GM19452 (cell line): ENCODE data around the gene SLC35F3.
A peak's percentile ranks its signal among the peaks of the same experiment; 100 is the strongest.
"Not testable (repeated sequence)": the region's sequence is repeated elsewhere in the genome, so short reads cannot be mapped to it uniquely, and the experiment has no call there.

Experiments used
- ATAC-seq: cut with Tn5 transposase; IDR thresholded peaks from one replicate; pipeline ENCODE4 v1.9.1; 2021; ENCODE audit not compliant: unreplicated experiment

SLC35F3 gene

DNA sequence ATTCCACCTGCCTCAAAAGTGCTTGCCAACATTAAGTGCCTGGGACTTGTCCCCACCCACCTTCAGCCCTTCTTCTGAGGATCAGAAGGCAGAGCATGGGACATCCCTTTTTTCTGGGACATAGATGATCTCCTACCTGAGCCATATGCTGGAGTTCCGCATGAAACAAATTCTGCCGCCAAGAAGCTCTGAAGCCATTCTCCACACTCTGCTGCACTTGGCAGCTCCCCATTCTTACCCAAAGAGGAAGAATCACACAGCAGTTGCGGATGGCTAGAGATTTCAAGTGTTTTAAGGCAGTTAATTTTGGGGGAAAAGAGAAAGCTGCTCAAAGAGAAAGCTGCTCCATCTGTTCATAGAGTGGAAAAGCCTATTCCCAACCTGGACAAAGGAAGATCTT, 271.5 kb downstream of the SLC35F3 start:
- ATAC-seq: no peak

GRCh38 chr1:234176847-234177246, 272.4 kb downstream of the SLC35F3 start:
- not testable (repeated sequence) for ATAC-seq

DNA sequence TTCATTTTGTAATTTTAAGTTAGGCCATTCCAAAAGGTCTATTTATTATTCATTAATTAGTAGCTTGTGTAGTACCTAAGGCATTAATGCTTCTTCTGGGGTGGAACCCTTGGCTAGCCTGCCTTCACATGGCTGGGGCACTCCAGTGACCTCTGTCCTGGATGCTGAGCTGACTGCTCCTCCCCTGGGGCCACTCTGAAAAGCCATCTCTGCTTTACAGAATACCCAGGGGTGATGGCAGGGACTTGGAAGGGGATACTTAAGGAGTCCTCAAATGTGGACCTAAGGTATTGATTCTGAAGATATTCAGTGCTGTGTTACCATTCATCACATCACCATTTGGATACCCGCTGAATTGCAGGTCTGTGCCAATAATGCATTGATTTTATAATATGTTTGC, 281.0 kb downstream of the SLC35F3 start:
- ATAC-seq: no peak

DNA sequence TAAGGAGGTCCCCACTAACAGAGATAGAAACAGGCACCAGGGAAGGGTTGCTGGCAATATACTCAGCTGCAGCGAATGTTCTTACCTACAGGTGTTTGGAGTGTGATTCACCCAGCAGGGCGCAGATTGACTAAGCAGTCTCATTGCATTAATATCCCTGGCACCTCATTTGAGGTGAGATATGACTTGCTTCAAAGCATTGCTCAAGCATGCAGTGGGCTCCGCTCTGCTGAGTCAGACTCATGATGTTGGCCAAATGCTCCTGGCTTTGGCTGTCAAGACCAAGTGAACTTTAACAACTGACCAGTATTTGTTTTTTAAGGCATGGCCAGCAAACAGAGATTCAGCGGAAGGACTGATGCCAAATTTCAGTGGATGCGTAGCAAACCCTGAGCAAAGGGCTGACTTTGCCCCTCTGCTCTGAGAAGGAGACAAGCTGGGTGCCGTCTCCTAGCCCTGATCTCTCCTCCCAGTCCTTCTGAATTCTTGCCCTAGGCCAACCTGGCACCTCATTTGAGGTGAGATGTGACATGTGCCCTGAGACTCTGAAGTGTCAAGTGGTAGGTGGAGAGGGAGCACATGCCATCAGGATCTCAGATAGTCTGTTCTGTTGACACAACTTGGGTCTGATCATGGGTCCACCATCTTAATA, 281.7 kb downstream of the SLC35F3 start:
- no peak for ATAC-seq

GRCh38 chr1:234188454-234188792, 283.9 kb downstream of the SLC35F3 start:
- ATAC-seq: no peak

GRCh38 chr1:234197839-234198238, 293.4 kb downstream of the SLC35F3 start:
- no peak for ATAC-seq

DNA sequence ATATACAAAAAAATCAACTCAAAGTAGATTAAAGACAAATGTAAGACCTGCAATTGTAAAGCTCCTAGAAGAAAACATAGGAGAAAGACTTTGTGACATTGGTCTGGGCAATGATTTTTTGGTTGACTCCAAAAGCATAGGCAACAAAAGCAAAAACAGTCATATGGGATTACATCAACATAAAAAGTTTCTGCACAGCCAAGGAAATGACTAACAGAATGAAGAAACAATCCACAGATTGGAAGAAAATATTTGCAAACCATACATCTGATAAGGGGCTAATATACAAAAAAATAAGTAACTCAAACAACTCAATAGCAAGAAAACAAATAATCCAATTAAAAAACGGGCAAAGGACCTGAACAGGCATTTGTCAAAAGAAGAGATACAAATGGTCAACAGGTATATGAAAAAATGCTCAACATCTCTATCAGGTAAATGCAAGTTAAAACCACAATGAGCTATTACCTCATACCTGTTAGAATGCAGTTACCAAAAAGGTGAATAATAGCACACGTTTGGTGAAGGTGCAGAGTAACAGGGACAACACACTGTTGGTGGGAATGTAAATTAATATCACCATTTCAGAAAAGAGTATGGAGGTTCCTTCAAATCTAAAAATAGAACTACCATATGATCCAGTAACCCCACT, 295.1 kb downstream of the SLC35F3 start:
- ATAC-seq: no peak

- no peak for ATAC-seq
Observed at GRCh38 chr1:234200566-234200965, 296.1 kb downstream of the SLC35F3 start.

DNA sequence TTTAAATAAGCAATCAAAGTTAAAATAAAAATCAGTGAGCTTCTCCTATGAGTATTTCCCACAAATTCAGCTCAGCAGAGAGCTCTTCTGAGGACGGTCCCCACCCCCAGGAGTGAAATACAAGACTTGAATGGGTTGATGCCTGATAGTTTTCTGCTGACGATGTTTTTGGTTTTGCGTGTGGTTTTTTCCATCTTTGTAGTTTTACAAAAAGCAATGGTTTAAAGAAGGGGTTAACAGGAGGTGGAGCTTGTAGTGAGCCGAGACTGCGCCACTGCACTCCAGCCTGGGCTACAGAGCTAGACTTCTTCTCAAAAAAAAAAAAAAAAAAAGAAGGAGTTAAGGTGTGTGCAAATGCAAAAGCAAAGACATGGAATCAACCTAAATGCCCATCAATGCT, 297.1 kb downstream of the SLC35F3 start:
- no peak for ATAC-seq

DNA sequence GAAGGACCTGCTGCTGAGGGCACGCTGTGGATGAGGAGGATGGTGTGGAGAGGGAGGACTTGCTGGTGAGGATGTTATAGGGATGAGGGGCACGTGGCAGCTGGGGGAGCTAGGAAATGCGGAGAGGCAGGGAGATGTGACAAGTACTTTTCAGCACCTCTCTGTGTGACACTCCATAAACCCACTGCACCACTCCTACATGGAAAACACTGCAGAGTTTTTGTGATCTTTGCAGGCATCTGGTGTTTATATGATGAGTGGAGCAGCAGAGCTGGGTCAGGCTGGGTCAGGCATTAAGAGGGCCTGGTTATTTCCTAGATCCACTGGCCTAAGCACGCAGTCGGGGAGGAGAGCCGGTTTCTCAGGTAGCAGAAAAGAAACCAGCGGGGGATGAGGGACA, 301.5 kb downstream of the SLC35F3 start:
- no peak for ATAC-seq

DNA sequence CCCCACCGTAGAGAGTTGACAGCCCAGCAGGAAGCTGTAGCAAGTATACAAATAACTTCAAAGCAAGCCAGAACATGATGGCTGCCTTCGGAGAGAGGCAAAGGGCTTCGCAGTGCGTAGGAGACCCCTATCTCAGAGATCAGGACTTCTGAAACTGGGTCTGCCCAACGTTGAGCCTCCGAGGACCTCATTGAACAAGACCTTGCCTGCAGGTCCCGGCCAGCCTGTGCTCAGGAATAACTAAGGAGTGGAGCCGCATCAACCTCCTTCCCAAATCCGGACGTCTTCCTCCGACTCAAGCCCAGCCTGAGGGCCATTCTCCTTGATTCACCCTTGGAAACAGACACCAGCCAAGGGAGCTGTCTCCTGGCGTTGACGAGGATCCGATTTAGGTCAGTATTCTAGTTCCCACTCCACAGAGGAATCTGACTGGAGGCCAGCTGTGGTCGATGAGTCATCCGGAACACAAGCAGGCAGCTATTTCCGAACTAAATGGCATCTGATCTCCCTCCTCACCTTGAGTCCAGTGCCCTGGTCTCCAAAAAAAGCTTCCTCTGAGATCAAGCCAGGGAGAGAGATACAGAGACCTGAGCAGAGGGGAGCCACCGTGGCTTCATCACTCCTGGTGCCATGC, 302.3 kb downstream of the SLC35F3 start:
- no peak for ATAC-seq

- no peak for ATAC-seq
Observed at GRCh38 chr1:234208351-234208750, 303.9 kb downstream of the SLC35F3 start.

DNA sequence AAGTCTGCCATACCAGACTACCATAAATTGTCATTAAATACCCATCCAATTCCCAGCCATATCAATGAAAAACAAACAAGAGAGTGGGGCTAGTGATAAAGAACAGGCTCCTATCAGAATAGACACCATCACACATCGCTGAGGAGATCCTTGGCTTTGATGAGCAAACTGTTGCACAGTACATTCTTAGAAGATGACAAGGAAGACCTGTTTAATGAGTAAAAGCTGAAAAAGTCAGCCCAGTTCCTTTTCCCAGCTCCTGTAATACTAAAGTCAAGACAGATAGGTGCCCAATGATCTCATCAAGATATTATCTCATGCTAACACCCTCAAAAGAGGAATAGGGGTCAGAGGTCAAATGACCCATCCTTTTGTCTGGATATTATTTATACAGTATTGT, 304.3 kb downstream of the SLC35F3 start:
- no peak for ATAC-seq

DNA sequence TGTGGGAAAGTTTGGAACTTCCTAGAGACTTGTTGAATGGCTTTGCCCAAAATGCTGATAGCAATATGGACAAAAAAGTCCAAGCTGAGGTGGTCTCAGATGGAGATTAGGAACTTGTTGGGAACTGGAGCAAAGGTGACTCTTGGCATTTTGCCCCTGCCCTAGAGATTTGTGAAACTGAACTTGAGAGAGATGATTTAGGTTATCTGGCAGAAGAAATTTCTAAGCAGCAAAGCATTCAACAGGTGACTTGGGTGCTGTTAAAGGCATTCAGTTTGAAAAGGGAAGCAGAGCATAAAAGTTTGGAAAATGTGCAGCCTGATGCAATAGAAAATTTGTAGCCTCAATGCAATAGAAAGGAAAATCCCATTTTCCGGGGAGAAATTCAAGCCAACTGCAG, 306.0 kb downstream of the SLC35F3 start:
- not testable (repeated sequence) for ATAC-seq

DNA sequence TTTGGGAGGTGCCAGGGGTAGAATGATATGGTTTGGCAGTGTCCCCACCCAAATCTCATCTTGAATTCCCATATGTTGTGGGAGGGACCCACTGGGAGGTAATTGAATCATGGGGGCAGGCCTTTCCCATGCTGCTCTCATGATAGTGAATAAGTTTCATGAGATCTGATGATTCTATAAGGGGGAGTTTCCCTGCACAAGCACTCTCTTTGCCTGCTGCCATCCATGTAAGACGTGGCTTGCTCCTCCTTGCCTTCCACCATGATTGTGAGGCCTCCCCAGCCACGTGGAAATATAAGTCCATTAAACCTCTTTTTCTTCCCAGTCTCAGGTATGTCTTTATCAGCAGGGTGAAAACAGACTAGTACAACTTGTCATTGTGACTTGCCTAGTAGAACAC, 307.4 kb downstream of the SLC35F3 start:
- ATAC-seq: not testable (repeated sequence)

- ATAC-seq: peak; percentile 38
Observed at GRCh38 chr1:234212764-234213657, 308.5 kb downstream of the SLC35F3 start.

DNA sequence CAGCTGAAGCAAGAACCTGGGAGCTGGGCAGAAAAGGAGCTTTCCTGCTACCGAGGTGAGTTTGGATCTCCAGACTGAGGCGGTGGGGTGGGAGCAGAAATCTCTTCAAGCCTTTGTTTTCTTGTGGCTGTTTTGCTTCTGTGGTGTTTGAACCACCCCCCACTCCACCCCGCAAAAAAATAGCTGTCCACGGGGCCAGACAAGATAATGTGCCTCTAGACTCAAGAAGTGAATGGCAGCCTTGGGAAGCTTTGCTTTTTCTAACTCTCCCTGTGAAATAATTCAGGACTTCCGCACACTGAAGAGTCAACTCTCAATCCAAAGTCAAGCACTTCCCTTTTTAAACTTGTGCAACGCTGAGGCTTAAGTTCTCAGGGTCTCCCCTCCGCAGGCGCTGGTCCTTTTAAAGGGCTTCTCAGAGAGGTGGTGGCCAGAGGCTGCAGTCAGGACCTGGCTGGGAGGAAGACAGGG, 309.2 kb downstream of the SLC35F3 start:
- ATAC-seq: no peak

DNA sequence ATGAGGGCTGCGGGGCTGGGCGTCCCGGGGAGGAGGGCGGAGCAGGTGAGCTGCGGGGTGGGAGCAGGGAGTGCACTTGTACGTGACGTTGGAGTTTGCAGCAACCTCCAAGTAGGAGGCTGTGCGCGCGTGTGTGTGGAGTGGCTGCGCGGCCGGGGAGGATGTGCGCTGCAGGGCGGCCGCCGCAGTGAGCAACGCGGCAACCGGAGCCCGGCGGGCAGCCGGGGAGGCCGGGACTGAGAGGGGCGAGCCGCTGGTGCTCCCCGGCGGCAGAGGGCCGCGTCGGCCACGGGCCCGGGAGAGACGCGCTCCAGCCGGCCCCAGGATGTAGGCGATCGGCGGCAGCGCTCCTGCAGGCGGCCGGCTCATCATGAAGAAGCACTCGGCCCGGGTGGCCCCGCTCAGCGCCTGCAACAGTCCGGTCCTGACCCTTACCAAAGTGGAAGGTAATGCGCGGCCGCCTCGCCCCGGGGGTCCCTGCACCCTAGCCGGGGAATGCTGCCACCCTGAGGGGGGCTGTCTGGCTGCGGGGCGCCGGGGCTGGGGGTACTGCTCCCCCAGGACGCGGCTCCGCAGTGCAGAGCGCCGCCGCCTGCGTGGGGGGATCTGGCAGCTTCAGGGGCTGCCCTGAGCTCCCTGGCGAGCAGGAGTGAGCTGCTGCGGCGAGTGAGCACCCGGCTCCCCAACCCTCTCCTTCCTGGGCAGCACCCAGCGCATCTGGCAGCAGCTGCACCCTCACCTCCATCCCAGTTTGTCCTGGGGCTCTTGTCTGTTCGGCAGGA, 309.8 kb downstream of the SLC35F3 start:
- peak; percentile 40 for ATAC-seq

DNA sequence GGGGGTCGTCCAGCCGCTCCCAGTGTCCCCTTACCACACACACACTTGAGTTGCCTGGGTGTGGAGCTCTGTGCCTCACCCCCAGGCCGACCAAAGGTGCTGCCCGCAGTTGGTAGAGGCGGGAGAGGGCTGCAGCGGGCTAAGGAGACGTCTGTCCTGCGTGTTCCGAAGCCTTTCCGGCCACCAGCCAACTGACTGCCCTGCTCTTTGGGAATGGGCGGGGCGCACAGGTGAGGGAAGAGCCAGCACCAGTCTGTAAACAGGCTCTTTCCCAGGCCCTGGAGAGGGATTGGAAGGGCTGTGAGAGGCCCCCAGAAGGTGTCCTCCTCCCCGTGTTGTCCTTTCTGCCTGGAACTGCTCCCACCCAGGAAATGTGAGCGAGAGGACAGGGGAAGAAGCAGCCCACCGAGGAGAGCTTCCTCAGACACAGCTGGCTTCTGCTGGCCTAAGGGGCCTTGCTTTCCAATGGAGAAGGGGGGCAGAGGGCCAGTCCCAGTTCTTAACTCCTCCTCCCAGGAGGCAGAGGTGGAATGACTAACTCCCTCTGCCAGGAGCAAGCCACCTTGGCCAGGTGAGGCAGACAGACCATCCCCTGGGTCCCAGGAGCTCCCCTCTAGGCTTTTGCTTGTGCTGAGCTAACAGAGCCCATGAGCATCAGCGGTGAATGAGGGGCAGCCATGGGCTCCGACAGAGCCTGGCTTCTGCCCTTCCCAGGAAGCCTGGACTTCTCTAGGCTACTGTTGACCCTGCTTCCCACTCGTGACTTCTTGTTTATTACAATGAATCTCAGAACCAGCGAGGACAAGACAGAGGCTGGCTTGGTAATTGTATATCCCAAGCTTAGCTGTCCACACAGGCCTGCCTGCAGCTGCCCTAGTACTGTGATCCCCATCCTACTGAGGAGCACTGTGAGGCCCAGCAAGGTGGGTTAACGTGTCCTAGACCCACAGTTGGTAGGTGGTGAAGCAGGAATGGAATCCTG, 310.7 kb downstream of the SLC35F3 start:
- ATAC-seq: no peak
